ENCODE data around the gene LRRC8C.

The LRRC8C gene

DNA sequence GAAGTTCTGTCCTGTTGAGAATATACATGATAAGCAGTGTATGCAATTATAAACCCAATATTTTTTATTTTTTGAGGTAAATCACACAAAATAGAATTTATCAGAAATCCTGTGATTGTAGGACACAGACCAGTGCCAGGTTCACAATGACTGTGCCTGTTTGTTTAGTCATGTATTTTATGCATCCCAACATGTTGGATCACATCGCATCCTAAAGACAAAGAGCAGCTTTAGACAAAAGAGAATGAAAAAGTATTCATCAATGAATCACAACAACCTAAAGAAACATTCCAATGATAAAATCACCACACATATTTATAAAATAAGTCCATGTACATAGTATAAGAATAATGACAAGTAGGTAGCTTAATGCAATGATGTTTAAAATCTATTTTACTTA, 134.7 kb downstream of the LRRC8C start:
- no peak for DNase-seq (ENCODE audit: low spot score)
